CD4-positive, alpha-beta T cell treated with Interleukin-2 at 100 ng/mL for 4 hours (primary cell): ENCODE results near the gene SIRT4.

Experiments used
- DNase-seq: peaks from one replicate; pipeline ENCODE4 v3.0.0-alpha.2; 2020; ENCODE audit warnings: low spot score

SIRT4 gene, protein sequence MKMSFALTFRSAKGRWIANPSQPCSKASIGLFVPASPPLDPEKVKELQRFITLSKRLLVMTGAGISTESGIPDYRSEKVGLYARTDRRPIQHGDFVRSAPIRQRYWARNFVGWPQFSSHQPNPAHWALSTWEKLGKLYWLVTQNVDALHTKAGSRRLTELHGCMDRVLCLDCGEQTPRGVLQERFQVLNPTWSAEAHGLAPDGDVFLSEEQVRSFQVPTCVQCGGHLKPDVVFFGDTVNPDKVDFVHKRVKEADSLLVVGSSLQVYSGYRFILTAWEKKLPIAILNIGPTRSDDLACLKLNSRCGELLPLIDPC

GRCh38 chr12:120301962-120302815, at the start of gene SIRT4:
Gene SIRT4 (plus strand): TSS chr12:120302321. CDS start chr12:120303562, 1,241 bp downstream.
- peak; percentile 92 for DNase-seq

DNA sequence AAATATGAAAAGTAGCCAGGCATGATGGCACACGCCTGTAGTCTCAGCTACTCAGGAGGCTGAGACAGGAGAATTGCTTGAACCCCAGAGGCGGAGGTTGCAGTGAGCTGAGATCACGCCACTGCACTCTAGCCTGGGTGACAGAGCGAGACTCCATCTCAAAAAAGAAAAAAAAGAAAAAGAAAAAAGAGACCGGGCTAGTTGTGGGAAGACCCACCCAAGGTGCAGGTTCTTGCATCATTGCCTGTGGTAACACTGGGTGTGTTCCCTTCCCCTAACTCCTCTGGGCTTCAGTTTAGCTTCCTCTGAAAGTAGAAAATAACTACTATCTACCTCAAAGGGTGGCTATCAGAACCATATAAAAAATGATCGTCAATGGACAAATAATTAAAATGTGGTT, 48.8 kb upstream of the SIRT4 start:
- peak; percentile 74 for DNase-seq

GRCh38 chr12:120254809-120255208, 47.3 kb upstream of the SIRT4 start:
- no peak for DNase-seq

- no peak for DNase-seq
These were observed 44.9 kb upstream of the SIRT4 start for GRCh38 chr12:120257041-120257821.

- DNase-seq: no peak
These were observed 43.7 kb upstream of the SIRT4 start for GRCh38 chr12:120258323-120258896.

DNA sequence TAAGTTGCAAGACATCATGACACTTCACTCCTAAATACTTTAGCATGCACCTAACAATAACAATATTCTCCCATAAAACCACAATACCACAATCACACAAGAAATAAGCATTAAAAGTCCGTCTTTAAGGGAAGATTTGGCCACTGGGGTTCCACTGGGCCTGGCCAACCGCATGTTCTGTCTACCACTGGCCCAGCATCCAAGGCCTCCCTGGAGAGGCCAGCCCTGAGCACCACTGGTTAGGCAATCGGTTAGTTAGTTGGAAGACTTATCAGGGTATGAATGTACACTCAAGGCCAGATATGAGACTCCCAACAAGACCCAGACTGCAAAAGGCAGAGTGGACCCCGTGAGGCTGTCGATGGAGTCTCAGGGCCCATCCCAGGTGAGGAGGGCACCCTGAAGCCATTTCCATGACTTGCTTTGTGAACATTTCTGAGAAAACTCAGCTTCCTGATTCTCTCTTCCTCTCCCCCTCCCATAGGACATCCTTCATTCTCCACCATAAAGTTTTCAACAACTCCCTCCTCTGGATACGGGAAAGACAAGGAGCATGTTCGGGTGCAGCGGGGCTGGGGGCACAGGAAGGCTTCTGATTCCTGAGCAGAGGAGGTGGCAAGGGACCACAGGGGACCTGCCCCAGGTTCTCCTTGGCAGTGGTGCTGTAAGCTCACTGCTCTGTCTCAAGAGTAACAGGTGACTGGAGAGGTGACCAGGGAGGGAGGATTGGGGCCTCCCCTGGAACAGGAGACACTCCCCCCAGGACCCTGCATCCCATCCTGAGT, 42.5 kb upstream of the SIRT4 start:
- DNase-seq: no peak

DNA sequence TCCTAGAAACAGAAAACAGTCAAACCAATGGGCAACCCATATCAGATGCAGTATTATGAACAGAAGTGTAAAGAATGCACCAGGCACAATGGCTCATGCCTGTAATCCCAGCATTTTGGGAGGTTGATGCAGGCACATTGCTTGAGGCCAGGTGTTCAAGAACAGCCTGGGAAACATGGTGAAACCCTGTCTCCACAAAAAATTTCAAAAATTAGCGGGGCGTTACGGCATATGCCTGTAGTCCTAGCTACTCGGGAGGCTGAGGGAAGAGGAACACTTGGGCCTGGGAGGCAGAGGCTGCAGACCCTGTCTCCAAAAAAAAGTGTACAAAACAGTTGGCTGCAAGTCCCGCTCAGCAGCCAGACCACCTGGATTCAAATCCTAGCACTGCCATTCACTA, 41.5 kb upstream of the SIRT4 start:
- no peak for DNase-seq

- DNase-seq: peak; percentile 50
These were observed 39.9 kb upstream of the SIRT4 start for GRCh38 chr12:120261951-120262851.

DNA sequence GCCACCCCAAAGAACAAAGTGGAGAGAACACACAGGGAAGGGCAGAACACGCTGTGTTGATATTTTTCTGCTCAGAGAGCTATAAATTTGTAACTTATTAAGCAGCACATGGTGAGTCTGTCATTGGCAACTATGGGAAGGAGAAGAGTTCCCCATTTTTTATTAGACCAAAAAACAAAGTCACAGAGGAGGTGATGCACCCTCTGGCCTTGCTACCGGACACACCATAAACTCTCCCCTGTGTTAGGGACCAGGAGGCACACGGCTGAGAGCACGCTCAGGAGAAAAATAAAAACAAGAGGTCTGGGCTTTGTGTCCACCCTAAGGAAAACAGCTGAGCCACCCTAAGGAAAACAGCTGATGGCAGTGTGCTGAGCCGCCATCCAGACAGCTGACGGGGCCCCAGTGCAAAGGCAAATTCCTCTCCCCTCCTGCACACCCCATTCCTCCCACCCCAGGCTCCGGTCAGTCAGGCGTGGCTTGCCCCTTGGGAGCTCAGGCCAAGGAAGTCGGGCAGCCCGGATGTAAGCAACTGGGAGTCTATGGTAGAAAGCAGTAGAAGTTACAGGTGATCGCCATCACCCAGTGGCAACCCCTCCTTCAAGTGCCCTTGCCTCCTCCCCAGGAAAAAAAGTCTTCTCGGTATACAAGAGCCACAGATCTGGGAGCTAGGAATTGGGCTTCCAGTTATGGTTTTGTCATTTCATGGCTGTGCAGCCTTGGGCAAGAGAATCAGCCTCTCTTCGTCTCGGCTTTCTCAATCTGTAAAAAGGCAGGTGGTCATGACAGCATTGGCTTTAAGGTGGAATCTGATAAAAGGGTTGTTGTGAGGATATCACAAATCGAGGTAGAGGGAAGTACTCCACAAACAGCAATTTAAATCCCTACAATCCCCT, 39.0 kb upstream of the SIRT4 start:
- DNase-seq: no peak

DNA sequence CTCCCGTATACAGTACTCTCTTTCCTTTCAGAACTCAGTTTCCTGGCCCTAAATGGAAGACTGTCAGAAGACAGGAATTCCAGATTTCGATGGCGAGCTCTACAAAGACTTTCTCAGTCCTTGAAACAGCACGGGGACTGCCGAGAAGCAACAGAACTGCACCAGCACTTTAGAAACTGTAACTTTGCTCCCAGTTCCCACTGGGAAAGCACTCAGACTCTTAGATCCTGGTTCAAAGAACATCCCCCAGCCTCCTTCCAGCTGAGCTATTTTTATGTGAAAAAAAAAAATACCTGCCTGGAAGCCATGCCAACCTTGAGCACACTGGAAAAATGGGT, 38.4 kb upstream of the SIRT4 start:
- DNase-seq: no peak

GRCh38 chr12:120264086-120264903, 37.8 kb upstream of the SIRT4 start:
- no peak for DNase-seq

DNA sequence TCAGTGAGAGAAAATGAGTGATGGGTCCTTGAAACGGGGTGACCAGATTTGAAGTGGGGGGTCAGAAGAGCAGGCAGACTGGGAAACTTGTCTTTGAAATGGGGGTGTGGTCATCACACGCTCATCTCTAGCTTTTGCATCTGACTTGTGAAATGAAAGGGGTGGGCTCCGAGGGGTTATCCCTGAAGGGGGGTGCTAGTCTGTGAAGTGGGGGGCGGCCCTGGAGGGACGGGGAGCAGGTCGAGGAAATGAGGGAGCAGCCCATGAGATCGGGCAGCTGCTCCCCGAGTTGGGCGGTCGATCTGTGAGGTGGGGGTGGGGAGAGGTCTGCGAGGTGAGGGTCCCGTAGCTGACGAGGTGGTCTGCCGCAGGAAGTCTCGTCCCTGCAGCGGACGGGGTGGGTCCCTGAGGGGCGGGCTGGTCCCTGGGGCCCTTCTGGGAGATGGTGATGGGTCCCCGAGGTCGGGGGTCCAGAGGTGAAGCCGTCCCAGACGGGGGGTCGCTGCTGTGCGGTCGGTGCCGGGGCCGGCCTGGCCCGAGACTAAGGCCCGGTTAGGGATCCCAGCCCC, 37.1 kb upstream of the SIRT4 start:
- no peak for DNase-seq

DNA sequence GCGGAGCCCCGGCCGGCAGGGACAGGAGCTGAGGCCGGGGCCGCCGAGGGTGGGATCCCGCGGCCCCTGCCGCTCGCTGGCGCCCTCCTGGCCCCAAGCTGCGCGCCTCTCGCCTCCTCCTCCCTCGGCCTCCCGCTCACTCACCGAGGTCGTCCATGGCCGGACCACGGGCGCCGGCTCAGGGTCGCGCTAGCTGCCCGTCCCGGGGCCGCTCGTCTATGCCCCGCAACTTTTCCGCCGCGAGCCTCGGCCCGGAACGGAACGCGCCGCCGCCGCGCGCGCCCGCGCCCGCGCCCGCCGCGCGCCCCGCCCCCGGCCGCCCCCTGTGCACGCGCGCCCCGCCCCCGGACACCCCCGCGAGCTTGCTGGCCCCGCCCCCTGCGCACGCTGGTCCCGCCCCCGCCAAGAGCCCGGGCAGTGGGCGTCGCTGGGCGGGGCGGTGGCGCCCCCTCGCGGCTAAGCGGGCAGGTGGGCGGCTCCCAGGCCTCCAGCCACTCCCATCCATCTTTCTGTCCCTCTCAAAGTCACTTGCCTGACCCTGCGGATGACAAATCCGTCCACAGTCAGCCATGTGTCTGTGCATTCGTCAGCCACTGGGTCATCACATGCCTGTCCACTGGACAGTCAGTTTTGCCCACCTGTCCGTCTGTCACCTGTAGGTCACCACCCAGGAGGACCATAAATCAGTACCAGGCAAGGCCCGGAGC, 36.5 kb upstream of the SIRT4 start, which contains the start of gene PXN:
PXN (minus strand) TSS at position 258 of the 707 bp plus-strand sequence; CDS start at position 157, 101 bp downstream.
- peak; percentile 89 for DNase-seq

DNA sequence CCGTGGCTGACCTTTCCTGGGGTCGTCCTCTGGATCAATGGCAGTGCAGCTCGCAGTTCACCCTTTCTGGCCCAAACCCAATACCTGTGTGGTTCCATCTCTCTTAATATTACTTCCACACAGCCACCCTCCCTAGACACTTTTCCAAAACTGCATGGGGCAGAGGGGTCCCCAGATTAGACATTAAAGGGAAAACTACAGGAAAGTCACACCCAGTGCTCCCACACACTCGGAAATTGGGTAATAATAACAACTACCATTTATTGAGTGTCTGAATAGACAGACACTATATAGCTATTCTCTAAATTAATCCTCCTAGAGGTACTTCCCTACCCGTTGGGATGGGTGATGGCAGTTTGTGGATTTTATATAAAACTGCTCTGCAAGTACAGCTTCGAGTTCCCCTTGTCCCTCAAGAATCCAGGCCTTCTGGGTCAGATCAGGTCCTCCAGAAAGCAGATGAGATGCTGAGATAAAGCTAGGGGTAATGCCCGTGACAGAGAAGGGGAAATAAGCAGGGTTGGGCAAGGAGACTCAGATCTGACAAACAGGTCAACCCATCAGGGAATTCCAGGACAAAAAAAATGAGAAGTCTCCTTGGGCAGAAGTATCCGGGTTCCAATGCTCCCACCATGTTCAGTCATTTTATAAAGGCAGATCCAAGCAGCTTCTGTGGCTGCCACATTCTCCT, 35.8 kb upstream of the SIRT4 start:
- DNase-seq: no peak

GRCh38 chr12:120267736-120268135, 34.4 kb upstream of the SIRT4 start:
- DNase-seq: no peak

DNA sequence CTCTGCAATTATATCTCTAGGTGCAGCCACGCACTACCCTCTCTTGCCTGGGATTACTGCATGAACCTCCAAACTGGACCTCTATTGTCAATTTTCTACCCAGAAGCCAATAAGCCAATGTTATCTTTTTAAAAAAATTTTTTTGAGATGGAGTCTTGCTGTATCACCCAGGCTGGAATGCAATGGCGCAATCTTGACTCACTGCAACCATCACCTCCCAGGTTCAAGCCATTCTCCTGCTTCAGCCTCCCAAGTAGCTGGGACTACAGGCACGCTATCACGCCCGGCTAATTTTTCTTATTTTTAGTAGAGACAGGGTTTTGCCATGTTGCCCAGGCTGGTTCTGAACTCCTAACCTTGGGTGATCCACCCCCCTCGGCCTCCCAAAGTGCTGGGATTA, 25.4 kb upstream of the SIRT4 start:
- DNase-seq: no peak
